Suprapubic skin (tissue), 4 donors: ENCODE data around the gene NFIC.

ENCODE experiments used
- POLR2A ChIP-seq, 2 donors: fragments of 450-650 bp; IDR thresholded peaks; one replicate each; pipeline ENCODE4 v1.6.1; 2017; ENCODE audit warnings: antibody characterized with exemption in 2 of 2, mild to moderate bottlenecking in 2 of 2, moderate library complexity in 2 of 2
- POLR2AphosphoS5 ChIP-seq, 3 donors: sonication (generic); formaldehyde crosslinking; IDR thresholded peaks; one replicate each; pipeline ENCODE4 v1.6.1; 2017; ENCODE audit warnings: antibody characterized with exemption in 3 of 3
- TF ChIP-seq, protein P1 (sequence below), 2 donors: fragments of 200-600 bp in 1 of 2; fragments of 450-650 bp in 1 of 2; sonication (generic) in 1 of 2; IDR thresholded peaks; one replicate each; pipeline ENCODE4 v1.5.1; 2016 to 2019; ENCODE audit warnings: antibody characterized with exemption in 2 of 2, mild to moderate bottlenecking in 1 of 2, moderate library complexity in 1 of 2

DNA sequence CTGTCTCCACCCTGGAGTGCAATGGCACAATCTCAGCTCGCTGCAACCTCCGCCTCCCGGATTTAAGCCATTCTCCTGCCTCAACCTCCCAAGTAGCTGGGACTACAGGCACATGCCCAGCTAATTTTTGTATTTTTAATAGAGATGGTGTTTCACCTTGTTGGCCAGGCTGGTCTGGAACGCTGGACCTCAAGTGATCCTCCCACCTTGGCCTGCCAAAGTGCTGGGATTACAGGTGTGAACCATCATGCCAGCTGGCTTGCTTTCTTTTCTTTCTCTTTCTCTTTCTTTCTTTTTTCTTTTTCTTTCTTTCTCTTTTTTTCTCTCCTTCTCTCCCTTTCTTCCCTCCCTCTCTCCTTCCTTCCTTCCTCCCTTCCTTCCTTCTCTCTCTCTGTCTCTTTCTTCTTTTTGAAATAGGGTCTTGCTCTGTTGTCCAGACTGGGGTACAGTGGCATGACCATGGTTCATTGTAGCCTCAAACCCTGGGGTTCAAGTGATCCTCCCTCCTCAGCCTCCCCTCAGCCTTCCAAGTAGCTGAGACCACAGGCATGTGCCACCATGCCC is 33.3 kb upstream of the NFIC start:
- TF ChIP-seq POLR2A (IDR thresholded peaks at IDR 0.05) (no peak), POLR2AphosphoS5 (IDR thresholded peaks at IDR 0.05) (no peak)
- TF ChIP-seq, protein P1, sequence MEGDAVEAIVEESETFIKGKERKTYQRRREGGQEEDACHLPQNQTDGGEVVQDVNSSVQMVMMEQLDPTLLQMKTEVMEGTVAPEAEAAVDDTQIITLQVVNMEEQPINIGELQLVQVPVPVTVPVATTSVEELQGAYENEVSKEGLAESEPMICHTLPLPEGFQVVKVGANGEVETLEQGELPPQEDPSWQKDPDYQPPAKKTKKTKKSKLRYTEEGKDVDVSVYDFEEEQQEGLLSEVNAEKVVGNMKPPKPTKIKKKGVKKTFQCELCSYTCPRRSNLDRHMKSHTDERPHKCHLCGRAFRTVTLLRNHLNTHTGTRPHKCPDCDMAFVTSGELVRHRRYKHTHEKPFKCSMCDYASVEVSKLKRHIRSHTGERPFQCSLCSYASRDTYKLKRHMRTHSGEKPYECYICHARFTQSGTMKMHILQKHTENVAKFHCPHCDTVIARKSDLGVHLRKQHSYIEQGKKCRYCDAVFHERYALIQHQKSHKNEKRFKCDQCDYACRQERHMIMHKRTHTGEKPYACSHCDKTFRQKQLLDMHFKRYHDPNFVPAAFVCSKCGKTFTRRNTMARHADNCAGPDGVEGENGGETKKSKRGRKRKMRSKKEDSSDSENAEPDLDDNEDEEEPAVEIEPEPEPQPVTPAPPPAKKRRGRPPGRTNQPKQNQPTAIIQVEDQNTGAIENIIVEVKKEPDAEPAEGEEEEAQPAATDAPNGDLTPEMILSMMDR (IDR thresholded peaks at IDR 0.05) = no peak
